Endothelial cell of hepatic sinusoid (primary cell): ENCODE measurements around the gene TSC1.

Source experiments
- in situ Hi-C: cut with HindIII; loops from 2 replicates; pipeline ENCODE4 v1.10.0; 2017; ENCODE audit warnings: low sequenced_read_pairs

TSC1 gene

GRCh38 chr9:132894862-132895835, 49.3 kb downstream of the TSC1 start:
- in situ Hi-C loops: loop anchor here (5.0 to 10.0 kb wide), 2 partner anchors 78 to 80 kb away; partner anchors contain the start of gene GFI1B

- in situ Hi-C loops: loop anchor here (5.0 to 10.0 kb wide), 2 partner anchors 77 to 80 kb away; partner anchors contain the start of gene GFI1B
Measured at GRCh38 chr9:132894346-132894745, 50.1 kb downstream of the TSC1 start.

- in situ Hi-C loops: loop anchor here (5.0 to 10.0 kb wide), 2 partner anchors 75 to 82 kb away; partner anchors contain the start of gene GFI1B
Measured at GRCh38 chr9:132892400-132892799, 52.0 kb downstream of the TSC1 start.

- in situ Hi-C loops: no loop called here
Measured at GRCh38 chr9:132888151-132888550, 56.3 kb downstream of the TSC1 start.

GRCh38 chr9:132887181-132888120, 57.0 kb downstream of the TSC1 start:
- in situ Hi-C loops: no loop called here

- in situ Hi-C loops: no loop called here
Measured at GRCh38 chr9:132886334-132886725, 58.1 kb downstream of the TSC1 start.

- in situ Hi-C loops: no loop called here
Measured at GRCh38 chr9:132885720-132886333, 58.6 kb downstream of the TSC1 start.

GRCh38 chr9:132883349-132884294, 60.8 kb downstream of the TSC1 start:
- in situ Hi-C loops: no loop called here

GRCh38 chr9:132882616-132883015, 61.8 kb downstream of the TSC1 start:
- in situ Hi-C loops: no loop called here

GRCh38 chr9:132881826-132882225, 62.6 kb downstream of the TSC1 start:
- in situ Hi-C loops: no loop called here

GRCh38 chr9:132880324-132880661, 64.1 kb downstream of the TSC1 start:
- in situ Hi-C loops: no loop called here

GRCh38 chr9:132879457-132880323, 64.7 kb downstream of the TSC1 start:
- in situ Hi-C loops: no loop called here

GRCh38 chr9:132878695-132879456, 65.5 kb downstream of the TSC1 start, which contains the start of gene SPACA9:
TSS of gene SPACA9 (plus strand) at chr9:132878898. CDS start at chr9:132883948, 5,050 bp downstream.
- in situ Hi-C loops: no loop called here

- in situ Hi-C loops: no loop called here
Measured at GRCh38 chr9:132877824-132878694, 66.4 kb downstream of the TSC1 start, which contains the start of gene AK8. TSS of gene AK8 (minus strand) at chr9:132878284. CDS start at chr9:132878255, 29 bp downstream.

- in situ Hi-C loops: no loop called here
Measured at GRCh38 chr9:132877458-132877823, 67.0 kb downstream of the TSC1 start.

- in situ Hi-C loops: no loop called here
Measured at GRCh38 chr9:132876849-132877248, 67.6 kb downstream of the TSC1 start.

- in situ Hi-C loops: no loop called here
Measured at GRCh38 chr9:132875159-132875558, 69.3 kb downstream of the TSC1 start.
